ENCODE measurements around the gene TTC23L.

DNA sequence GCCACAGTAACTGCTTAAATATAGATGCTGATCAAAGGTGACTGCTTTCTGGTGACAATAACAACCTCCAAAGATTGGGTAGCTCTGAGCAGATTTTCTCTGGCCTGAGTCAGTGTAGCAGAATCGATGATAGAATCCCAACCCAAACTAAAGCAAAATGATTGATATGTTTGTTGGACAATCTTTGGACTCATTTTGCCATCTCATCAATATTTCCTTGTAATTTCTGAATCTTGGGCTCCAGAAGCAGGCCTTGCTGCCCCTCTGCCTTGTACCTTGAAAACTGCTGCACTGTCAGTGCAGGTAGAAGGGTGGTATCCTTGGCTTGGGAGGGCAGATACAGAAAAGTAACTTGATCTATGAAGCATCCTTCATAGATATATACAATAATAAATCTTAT lies 18.9 kb downstream of the TTC23L start:
- TF ChIP-seq POLR2A (IDR thresholded peaks at IDR 0.05; ENCODE audit: low read length) = no peak
- no peak for TF ChIP-seq GATA1 (IDR thresholded peaks at IDR 0.05; ENCODE audit: low read depth, low read length)
